Cardiac septum (tissue), 1 donor: ENCODE data around the gene PAFAH1B2. TPM values are rescaled to one million over a fixed set of nuclear protein-coding genes. Genes with fewer than 3 reads are reported as not detected.
"Not testable (repeated sequence)": the region's sequence is repeated elsewhere in the genome, so short reads cannot be mapped to it uniquely, and the experiment has no call there.

Experiments
- DNase-seq: peaks from one replicate; pipeline ENCODE4 v3.0.0-alpha.2; 2020; ENCODE audit warnings: low spot score
- intact Hi-C: fragments of 100-400 bp; cut with DNase I; formaldehyde crosslinking; loops from one replicate; pipeline ENCODE4 v1.14.0; 2022
- total RNA-seq: library from RNA; stranded (reverse); fragmentation: NEBNext Ultra II Directional; extraction: Animal tissue kit (Norgen Biotek cat#: 25700); gene quantifications from one replicate; pipeline ENCODE4 v1.2.1, GENCODE V29; 2021
- donor health status: DM: no; HTN: no; CAD: no.

The PAFAH1B2 gene
- total RNA-seq, 1 donor from 2014 or later, result 68.9 TPM

GRCh38 chr11:117169736-117170135 is 25.6 kb downstream of the PAFAH1B2 start:
- intact Hi-C loops, result no loop called here
- no peak for DNase-seq

GRCh38 chr11:117170210-117170609 is 26.1 kb downstream of the PAFAH1B2 start:
- DNase-seq, result no peak
- intact Hi-C loops, result no loop called here

GRCh38 chr11:117171007-117171403 is 26.9 kb downstream of the PAFAH1B2 start:
- intact Hi-C loops, result no loop called here

GRCh38 chr11:117171404-117172061 is 27.4 kb downstream of the PAFAH1B2 start:
- intact Hi-C loops, result no loop called here
- no peak for DNase-seq

More at GRCh38 chr11:117171007-117171403, 26.9 kb downstream of the PAFAH1B2 start:
- DNase-seq, result no peak

GRCh38 chr11:117172724-117173421 is 28.8 kb downstream of the PAFAH1B2 start:
- no peak for DNase-seq
- intact Hi-C loops, result no loop called here

- intact Hi-C loops, result no loop called here
- DNase-seq, result no peak
Measured at GRCh38 chr11:117175104-117175503, 31.0 kb downstream of the PAFAH1B2 start.

DNA sequence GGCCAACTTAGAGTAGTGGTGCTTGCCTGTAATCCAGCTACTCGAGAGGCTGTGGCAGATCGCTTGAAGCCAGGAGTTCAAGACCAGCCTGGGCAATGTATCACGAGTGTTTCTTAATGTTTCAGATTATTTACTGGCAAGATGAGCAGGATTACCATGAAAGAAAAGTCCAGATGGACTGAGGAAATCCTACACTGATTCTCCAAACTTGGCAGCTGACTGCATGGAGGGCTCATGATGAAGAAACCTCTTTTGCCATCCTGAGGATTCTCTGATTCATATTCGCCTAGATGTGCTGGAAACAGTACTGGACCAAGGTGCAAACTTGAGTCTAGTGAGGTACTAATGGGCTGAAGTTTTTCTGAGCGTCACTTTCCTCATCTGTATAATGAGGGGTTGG is 31.7 kb downstream of the PAFAH1B2 start:
- DNase-seq, result no peak
- intact Hi-C loops, result no loop called here

DNA sequence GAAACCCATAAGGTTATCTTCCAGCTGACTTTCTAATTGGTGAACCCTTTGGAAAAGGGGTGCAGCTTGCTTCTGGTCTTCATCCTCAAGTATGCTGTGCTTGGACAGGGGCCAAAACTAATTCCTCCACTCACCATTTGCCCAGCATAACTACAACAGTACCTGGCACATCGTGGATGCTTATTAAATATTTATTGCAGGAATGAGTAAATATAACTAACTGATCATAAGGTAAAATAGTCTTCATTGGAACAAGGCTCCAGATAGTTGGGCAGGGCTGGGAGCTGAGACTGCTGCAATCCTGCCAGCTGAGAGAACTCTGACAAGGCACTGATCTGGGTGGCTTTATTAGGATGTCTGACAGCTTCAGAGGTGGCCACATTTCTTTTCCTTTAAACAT is 32.1 kb downstream of the PAFAH1B2 start:
- no peak for DNase-seq
- intact Hi-C loops, result no loop called here

- intact Hi-C loops, result loop anchor here (2.0 kb wide), 2 partner anchors 33 to 47 kb away; partner anchors contain the start of gene PAFAH1B2
- no peak for DNase-seq
Measured at GRCh38 chr11:117177534-117178209, 33.6 kb downstream of the PAFAH1B2 start.

- DNase-seq, result peak; percentile 98
- intact Hi-C loops, result loop anchor here (2.0 kb wide), 2 partner anchors 34 to 46 kb away; partner anchors contain the start of gene PAFAH1B2
Measured at GRCh38 chr11:117178210-117179034, 34.3 kb downstream of the PAFAH1B2 start, which contains the start of gene SIDT2. SIDT2 (plus strand) TSS chr11:117178743; CDS start chr11:117179264, 521 bp downstream.

DNA sequence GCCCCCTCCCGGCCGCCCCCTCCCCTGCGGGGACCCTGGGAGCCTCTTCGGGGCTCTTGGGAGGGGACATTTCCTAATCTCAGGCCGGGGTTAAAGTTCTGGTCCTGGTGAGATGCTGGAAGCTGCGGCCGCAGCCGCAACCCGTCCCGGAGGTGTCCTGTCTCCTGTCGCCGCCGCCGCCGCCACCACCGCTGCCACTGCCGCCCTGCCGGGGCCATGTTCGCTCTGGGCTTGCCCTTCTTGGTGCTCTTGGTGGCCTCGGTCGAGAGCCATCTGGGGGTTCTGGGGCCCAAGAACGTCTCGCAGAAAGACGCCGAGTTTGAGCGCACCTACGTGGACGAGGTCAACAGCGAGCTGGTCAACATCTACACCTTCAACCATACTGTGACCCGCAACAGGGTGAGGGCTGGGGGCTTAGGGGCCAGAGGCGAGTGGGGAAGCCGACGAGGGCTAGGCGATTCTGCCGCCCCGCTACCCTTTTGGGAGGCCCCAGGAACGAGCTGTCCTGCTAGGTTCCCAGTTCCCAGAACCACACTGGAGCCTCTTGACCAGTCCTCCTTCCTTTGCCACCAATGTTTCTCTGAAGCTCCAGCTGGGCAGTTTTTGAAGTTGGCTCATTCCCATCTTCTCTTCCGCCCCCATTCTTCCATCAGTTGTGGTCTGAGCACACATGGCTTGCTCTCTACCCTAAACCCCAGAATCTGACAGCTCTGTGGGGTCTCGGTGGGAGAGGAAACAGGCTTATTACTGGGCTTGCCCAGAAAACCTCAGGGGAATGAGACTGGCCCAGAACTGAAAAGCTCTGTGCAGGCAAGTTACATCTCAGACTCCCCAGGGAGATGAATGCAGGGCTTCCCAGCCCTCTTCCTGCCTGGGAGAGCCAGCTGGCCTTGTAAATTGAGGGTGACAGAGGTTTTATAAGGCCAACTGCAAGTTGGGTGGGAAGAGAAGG is 35.2 kb downstream of the PAFAH1B2 start:
- intact Hi-C loops, result loop anchor here (2.0 kb wide), 2 partner anchors 35 to 45 kb away; partner anchors contain the start of gene PAFAH1B2
- DNase-seq, result no peak

DNA sequence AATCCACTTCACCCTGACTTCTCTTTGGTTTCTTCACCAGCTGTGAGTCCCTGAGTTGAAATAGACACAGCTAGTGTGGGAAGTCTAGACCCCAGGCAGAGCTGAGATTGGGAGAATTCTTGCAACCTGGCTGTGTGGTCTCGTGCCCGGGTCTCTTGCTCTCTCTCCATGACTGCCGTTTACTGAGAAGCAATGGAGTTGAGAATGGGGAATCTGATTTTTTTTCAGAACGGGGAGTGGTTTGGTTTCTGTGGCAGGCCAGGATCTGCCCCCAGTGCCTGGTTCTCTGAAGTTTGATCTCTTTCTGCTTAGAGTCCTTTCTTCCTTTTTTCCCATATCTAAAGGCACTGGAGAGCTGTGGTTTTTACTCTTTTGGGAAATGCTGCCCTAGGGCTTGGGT is 35.9 kb downstream of the PAFAH1B2 start:
- no peak for DNase-seq
- intact Hi-C loops, result no loop called here

DNA sequence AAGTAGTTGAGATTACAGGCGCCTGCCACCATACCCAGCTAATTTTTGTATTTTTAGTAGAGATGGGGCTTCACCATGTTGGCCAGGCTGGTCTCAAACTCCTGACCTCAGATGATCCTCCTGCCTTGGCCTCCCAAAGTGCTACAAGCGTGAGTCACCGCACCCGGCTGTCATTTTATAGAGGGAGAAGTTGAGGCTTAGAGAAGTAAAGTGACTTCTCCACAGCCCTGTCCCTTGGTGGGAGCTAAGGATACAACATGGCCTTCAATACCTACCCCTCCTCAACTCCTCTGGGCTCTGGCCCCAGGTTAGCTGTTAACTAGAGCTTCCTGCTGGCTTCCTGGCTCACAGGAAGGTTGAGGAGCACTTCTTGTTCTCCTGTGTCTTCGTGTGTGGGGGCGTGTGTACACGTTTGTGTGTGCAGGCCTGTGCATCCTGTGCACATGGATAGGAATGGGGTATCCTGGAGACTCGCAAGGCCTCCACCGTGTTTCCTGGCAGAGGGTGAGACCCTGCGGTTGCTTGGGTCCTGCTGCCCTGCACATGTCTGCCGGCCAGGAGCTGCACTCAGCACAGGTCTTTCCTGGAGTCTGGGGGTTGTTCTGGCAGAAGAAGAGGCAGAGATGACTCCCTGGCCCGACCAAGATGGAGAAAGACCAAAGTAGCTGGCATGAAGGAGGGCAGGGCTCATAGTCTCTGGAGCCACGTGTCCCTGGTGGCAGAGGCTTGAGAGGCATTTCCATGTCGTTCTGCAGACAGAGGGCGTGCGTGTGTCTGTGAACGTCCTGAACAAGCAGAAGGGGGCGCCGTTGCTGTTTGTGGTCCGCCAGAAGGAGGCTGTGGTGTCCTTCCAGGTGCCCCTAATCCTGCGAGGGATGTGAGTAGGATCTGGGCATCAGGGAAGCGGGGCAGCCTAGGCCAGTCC is 36.8 kb downstream of the PAFAH1B2 start:
- no peak for DNase-seq
- intact Hi-C loops, result no loop called here

DNA sequence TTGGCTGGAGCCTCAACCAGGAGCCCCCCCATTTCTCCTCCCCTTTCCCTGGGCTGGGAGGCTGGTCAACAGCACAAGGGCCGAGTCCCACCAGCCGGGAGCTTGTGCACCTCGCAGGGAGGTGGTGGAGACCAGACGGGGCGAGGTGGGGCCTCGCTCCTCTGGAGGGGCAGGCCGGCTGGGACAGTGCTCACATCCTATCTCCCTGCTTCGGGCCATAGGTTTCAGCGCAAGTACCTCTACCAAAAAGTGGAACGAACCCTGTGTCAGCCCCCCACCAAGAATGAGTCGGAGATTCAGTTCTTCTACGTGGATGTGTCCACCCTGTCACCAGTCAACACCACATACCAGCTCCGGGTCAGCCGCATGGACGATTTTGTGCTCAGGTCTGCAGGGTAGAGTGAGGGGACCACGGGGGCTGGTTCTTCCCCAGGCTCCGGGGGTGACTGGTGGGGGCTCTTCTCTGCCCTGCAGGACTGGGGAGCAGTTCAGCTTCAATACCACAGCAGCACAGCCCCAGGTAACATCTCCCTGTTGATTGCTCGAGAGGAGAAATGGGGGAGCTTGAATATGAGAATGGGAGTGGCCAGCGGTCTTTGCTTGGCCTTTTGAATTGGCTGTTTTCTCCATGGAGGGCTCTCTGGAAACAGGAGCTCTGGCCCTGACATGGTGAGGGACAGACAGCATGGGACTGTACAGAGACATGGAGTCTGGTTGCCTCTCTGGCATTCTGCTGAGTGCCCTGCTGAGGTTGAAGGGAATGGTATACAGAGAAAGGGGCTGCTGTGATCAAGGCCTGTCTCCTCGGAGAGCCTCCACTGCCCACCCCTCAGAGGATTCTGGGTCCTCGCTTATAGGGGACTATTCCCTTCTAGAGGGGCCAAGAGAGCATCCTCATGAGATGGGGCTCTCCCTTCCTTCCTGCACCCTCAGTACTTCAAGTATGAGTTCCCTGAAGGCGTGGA is 37.8 kb downstream of the PAFAH1B2 start:
- peak; percentile 31 for DNase-seq
- intact Hi-C loops, result no loop called here

- DNase-seq, result peak; percentile 26
- intact Hi-C loops, result no loop called here
Measured at GRCh38 chr11:117182551-117182935, 38.5 kb downstream of the PAFAH1B2 start.

- intact Hi-C loops, result not testable (repeated sequence)
Measured at GRCh38 chr11:117183178-117183577, 39.1 kb downstream of the PAFAH1B2 start.

More at GRCh38 chr11:117183178-117183577, 39.1 kb downstream of the PAFAH1B2 start:
- DNase-seq, result peak; percentile 43
